Measurements from ENCODE around the gene GP9. TPM values are rescaled to one million over a fixed set of nuclear protein-coding genes. Genes with fewer than 3 reads are reported as not detected.

GP9 gene
- total RNA-seq, 6 experiments from 2014 or later, result 0.50 TPM; not detected in 5

- Histone ChIP-seq H3K9me3 (no peaks in the 10 kb centered on the region), H3K4me3 (no peak overlapping the region), H3K36me3 (no peaks in the 10 kb centered on the region), H3K27ac (peak overlapping the region in 1 of 3 donors; percentile 58), H3K27me3 (no peaks in the 10 kb centered on the region), H3K4me1 (peaks cover 0 to 10% (median 3%) of the 10 kb centered on the region in 4 donors)
- TF ChIP-seq, protein P1, sequence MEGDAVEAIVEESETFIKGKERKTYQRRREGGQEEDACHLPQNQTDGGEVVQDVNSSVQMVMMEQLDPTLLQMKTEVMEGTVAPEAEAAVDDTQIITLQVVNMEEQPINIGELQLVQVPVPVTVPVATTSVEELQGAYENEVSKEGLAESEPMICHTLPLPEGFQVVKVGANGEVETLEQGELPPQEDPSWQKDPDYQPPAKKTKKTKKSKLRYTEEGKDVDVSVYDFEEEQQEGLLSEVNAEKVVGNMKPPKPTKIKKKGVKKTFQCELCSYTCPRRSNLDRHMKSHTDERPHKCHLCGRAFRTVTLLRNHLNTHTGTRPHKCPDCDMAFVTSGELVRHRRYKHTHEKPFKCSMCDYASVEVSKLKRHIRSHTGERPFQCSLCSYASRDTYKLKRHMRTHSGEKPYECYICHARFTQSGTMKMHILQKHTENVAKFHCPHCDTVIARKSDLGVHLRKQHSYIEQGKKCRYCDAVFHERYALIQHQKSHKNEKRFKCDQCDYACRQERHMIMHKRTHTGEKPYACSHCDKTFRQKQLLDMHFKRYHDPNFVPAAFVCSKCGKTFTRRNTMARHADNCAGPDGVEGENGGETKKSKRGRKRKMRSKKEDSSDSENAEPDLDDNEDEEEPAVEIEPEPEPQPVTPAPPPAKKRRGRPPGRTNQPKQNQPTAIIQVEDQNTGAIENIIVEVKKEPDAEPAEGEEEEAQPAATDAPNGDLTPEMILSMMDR (IDR thresholded peaks at IDR 0.05), result no peak
- TF ChIP-seq POLR2A (IDR thresholded peaks at IDR 0.05), result no peak
- intact Hi-C loops (cut with DNase I), result no loop called here
- ATAC-seq (no peak), DNase-seq (no peak)
- WGBS (ENCODE audit: insufficient coverage, low coverage, low lambda C conversion rate, missing lambda C conversion rate), result 72% methylated on average over 7 of the region's 11 CpGs
These were observed 1.1 kb upstream of the GP9 start for GRCh38 chr3:129059311-129059958.

DNA sequence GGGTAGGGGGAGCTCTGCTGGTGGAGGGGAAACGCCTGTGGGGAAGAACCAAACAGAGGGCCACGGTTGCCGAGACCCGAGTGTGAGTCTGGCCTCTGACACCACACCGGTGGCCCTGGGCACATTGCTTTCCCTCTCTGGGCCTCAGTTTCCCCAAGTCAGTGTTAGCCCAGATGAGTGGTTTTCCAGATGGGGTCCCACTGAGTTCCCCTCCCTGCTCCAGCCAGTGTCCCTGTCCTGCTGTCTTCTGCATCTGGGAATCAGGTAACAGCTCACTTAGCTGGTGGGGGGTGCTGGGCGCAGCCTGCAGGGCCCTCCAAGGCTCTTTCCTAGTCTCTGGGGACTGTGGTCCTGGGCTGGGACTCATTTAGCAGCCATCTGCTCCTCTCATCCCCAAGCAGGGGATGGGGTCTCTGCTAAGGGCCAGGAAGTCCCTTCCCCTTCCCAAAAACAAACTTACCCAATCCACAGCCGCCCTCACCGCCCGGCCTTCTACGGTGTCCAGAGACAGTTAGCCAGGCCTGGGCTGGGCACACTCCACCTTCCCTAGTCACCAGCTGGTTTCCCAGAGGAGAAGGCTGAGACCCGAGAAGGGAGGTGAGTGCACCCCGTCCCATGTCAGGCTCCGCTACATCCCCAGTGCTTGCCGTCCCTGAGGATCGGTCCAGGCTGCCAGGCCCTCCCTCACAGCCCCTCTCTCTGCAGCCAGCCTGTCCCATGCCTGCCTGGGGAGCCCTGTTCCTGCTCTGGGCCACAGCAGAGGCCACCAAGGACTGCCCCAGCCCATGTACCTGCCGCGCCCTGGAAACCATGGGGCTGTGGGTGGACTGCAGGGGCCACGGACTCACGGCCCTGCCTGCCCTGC is 676 bp downstream of the GP9 start:
- Histone ChIP-seq H3K36me3 (no peaks in the 10 kb centered on the region), H3K9me3 (no peaks in the 10 kb centered on the region), H3K27ac (no peak overlapping the region), H3K4me3 (no peak overlapping the region), H3K4me1 (peaks cover 0 to 10% (median 3%) of the 10 kb centered on the region in 4 donors), H3K27me3 (no peaks in the 10 kb centered on the region)
- intact Hi-C loops (cut with DNase I), result no loop called here
- 56% methylated on average over 5 of the region's 19 CpGs for WGBS (ENCODE audit: insufficient coverage, low coverage, low lambda C conversion rate, missing lambda C conversion rate)
- DNase-seq (no peak), ATAC-seq (no peak)
- TF ChIP-seq POLR2A (IDR thresholded peaks at IDR 0.05), result no peak
- TF ChIP-seq, protein P1 (IDR thresholded peaks at IDR 0.05), result no peak

DNA sequence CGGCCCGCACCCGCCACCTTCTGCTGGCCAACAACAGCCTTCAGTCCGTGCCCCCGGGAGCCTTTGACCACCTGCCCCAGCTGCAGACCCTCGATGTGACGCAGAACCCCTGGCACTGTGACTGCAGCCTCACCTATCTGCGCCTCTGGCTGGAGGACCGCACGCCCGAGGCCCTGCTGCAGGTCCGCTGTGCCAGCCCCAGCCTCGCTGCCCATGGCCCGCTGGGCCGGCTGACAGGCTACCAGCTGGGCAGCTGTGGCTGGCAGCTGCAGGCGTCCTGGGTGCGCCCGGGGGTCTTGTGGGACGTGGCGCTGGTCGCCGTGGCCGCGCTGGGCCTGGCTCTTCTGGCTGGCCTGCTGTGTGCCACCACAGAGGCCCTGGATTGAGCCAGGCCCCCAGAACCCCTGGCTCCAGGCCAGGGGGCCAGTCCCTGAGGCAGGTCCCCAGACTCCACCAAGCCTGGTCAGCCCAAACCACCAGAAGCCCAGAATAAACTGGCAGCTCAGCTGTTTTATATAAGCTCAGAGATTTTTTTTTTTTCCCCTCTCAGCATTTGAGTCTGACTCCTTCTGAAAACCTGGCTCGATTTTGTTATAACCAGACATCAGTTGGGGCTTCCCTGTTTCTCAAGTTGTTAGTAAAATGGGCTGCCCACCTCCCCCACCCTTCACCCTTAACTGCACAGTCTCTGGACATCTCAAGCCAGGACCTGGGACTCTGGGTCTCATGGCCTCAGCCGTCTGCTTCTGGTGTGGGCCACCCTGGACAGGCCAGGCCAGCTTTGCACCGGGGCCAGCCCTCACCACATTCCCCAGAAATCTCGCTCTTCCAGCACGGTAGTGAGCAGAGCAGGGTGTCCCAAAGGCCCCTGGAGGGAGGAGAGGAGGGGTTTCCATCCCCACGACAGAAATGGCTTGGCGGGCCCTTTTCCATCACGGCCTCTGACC is 1.6 kb downstream of the GP9 start:
- Histone ChIP-seq H3K36me3 (no peaks in the 10 kb centered on the region), H3K4me3 (no peak overlapping the region), H3K9me3 (no peaks in the 10 kb centered on the region), H3K27me3 (no peaks in the 10 kb centered on the region), H3K4me1 (peaks cover 0 to 10% (median 3%) of the 10 kb centered on the region in 4 donors), H3K27ac (no peak overlapping the region)
- DNase-seq, result no peak
- TF ChIP-seq, protein P1 (IDR thresholded peaks at IDR 0.05), result no peak
- no peak for TF ChIP-seq POLR2A (IDR thresholded peaks at IDR 0.05)
- intact Hi-C loops (cut with DNase I), result no loop called here
- no peak for ATAC-seq
- 70% methylated on average over 6 of the region's 32 CpGs for WGBS (ENCODE audit: insufficient coverage, low coverage, low lambda C conversion rate, missing lambda C conversion rate)

DNA sequence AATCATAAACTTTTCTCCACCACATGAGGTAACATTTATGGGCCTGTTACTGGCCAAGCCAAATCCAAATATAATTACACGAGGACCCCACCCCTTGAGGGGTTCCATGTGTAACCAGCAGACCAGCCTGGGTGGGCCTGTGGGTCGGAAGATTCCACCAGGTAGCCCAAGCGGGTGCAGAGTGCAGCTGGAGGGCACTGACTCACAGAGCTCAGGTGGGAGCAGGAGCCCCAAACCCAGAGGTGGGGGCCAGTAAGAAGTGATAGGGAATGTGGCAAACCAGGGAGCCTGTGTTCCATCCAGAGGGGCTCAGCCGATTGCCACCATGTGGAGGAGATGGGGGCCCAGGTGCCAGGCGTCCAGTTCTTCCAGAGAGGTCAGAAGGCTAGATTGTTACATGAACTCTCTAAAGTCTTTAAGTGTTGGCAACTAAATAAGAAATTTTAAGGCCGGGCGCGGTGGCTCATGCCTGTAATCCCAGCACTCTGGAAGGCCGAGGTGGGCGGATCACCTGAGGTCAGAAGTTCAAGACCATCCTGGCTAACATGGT is 2.6 kb downstream of the GP9 start:
- ATAC-seq, result no peak

More for the DNA sequence above, 2.6 kb downstream of the GP9 start:
- DNase-seq, result no peak
- H3K27ac ChIP-seq, result no peak overlapping the region
- TF ChIP-seq, protein P1 (IDR thresholded peaks at IDR 0.05), result no peak
- no peak for TF ChIP-seq POLR2A (IDR thresholded peaks at IDR 0.05)
- H3K36me3 ChIP-seq, result no peaks in the 10 kb centered on the region
- 77% methylated on average over 8 of the region's 10 CpGs for WGBS (ENCODE audit: insufficient coverage, low coverage, low lambda C conversion rate, missing lambda C conversion rate)
- no peaks in the 10 kb centered on the region for H3K27me3 ChIP-seq
- peaks cover 0 to 8% (median 3%) of the 10 kb centered on the region in 4 donors for H3K4me1 ChIP-seq
- intact Hi-C loops (cut with DNase I), result no loop called here
- no peak overlapping the region for H3K4me3 ChIP-seq
- no peaks in the 10 kb centered on the region for H3K9me3 ChIP-seq
